Stimulated activated CD4-positive, alpha-beta T cell treated with anti-CD3 and anti-CD28 coated beads, Interleukin-15, amount 100 ng/mL, for 24 hours (primary cell): ENCODE measurements around the gene PTPRS.

Experiments
- DNase-seq: peaks from one replicate; pipeline ENCODE4 v3.0.0-alpha.2; 2020

PTPRS gene

GRCh38 chr19:5305163-5305562 is 35.4 kb downstream of the PTPRS start:
- DNase-seq: no peak

- no peak for DNase-seq
Observed at GRCh38 chr19:5304486-5304885, 36.1 kb downstream of the PTPRS start.

DNA sequence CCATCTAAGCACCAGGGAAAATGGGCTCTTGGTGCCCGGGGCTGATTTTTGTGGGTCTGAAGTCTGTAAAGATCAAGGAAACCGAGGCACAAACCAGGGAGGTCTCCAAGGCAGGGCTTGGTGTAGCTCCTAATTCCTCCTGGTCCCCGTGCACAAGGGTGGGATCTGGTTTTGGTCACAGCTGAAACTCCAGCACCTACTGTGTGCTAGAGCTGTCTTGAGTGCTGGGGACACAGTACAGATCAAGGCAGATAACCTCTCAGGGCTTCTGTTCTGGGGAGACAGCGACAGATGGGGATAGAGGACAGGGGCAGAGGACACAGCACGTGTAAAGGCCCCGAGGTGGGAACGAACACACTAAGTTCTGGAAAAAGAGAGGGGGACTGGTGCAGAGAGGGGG is 37.4 kb downstream of the PTPRS start:
- no peak for DNase-seq

DNA sequence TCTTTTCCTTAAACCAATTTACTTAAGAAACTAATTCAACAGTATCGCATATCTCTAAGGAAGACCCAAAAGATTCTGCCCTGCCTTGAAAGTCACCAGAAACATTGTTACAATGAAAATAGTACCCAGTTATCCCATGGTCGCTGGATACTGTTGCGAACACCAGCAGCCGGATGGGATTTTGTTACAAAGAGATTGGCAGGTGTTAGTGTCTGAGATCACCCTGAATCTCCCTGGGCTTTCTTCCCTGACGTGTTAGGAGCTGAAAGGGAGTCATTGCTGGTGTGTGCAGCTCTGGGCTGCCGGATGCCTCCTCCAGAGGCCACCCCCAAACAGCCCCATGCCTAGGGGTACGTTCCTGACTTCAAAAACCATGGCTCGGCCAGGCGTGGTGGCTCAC is 38.2 kb downstream of the PTPRS start:
- no peak for DNase-seq

DNA sequence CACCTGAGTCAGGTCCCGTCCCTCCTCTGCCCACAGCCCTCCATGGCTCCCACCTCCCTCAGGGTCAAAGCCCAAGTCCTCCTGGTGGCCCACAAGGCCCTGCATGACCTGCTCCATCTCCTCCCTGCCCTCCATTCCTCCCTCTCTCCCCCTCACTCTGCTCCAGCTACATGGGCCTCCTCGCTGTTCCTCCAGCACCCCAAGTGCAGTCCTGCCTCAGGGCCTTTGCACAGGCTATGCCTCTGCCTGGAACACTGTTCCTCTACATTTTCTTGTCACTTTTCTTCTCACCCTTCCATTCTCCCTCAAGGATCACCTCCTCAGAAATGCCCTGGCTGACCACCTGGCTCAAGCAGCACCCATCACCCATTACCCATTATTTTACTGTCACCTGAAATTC is 41.5 kb downstream of the PTPRS start:
- no peak for DNase-seq

DNA sequence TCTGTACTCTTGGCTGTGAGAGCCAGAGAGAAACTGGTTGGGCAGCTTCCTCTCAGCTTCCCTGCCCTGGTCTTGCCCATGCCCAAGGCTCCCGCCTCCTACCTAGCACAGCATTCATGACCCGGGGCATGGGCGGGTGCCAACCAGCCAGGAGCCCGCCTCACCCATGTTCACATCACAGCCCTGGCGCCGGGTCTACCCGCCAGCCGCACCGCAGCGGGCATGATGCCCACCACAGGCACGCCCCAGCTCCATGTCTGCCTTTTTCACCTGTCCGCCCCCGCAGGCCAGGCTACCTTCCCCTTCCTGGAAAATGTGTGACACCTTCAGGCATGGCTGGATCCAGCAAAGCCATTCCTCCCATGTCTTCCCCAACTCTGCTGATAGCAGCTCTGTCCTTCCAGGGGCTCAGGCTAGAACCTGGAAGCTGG is 42.1 kb downstream of the PTPRS start:
- DNase-seq: no peak

- DNase-seq: no peak
Observed at GRCh38 chr19:5297272-5297669, 43.3 kb downstream of the PTPRS start.

DNA sequence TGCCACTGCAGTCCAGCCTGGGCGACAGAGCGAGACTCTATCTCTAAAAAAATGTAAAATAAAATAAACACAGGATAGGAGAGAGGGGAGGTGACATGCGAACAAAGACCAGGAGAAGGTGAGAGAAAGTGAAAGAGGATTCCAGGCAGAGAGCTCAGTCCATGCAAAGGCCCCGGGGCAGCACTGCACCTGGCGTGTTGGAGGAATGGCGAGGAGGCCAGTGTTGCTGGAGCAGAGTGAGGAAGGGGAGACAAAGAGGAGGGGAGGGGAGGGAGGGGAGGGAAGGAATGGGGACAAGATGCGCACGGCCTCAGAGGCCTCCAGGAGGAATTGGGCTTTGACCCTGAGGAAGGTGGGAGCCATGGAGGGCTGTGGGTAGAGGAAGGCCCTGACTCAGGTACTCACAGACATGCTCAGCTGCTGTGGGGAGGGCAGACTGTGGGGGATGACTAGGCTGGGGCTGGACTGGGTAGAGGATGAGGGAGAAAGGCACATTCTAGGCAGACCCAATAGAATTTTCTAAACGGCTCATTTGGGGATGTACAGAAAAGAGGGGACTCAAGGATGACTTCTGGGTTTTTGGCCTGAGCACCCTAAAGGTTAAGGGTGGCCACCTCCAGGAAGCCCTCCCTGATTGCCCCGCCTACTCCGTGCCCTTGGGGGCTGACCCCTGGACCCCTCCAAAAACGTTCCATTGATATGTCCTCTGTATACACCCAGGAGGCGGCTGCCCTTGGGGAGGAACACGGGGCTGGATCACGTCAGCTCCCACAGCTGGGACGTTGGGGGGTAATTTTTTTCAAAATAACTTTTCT is 43.9 kb downstream of the PTPRS start:
- no peak for DNase-seq

GRCh38 chr19:5296021-5296420 is 44.6 kb downstream of the PTPRS start:
- DNase-seq: no peak

- DNase-seq: no peak
Observed at GRCh38 chr19:5294403-5295160, 46.0 kb downstream of the PTPRS start.

GRCh38 chr19:5293612-5294378 is 46.8 kb downstream of the PTPRS start:
- DNase-seq: peak; percentile 26

DNA sequence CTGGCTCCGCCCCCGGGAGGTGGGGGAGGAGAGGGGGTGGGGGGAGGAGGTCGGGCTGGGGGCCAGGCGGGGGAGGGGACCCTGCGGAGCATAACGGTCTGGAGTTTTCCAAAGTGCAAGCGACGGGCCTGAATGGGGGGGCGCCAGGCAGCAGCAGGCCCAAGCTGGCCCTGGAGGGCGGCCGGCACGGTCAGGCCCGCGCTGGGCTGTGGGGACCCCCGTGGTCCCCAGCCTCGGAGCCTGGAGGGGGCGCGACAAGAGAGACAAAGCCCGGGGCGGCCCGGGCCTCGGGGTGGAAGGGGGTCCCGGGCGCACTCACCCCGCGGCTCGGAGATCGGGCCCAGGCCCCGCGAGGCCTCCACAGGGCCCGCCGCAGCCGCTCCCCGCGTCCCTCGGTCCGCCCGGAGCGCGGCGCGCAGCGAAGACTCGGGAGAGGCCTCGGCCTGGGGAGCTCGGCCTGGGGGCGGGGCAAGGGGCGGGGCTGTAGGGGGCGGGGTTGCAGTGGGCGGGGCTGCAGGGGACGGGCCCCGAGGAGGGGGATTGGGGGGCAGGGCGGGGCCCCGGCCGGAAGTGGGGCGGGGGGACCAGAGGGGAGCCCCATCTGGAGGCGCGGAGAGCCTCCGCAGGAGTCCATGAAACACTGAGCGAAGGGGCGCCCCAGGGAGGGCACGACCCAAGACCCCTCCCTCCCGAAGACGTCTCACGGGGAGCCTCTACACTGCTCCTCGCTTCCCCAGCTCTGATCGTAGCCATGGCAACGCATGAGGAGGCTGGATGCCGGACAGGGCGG is 47.6 kb downstream of the PTPRS start:
- DNase-seq: peak; percentile 65

GRCh38 chr19:5292453-5292821 is 48.2 kb downstream of the PTPRS start:
- no peak for DNase-seq

DNA sequence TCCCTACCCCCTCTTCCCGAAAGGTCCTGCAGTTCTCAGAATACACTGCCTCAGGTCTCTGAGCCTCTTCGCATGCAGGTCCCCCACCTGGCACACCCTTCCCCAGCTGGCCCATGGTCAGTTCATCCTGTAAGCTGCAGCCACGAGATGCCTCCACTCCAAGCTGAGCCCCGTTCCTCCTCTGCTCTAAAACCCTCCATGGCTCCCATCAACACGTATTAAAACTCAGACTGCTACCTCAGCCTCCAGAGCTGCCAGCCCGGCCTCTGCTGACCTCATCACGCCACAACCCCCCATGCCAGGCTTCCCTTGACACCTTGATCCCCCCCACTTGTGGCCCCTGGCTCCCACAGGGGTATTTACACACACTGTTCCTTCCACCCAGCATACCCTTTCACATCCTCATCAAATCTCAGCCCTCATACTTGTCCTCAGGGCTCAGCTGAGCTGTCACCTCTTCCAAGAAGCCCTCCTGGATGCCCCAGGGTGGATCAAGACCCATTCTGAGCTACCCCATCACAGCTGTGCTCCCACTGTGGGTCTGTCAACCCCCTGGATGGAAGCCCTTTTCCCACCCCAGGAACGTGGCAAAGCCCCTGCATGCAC is 48.9 kb downstream of the PTPRS start:
- no peak for DNase-seq
